Activated CD4-positive, CD25-positive, alpha-beta regulatory T cell treated with anti-CD3 and anti-CD28 coated beads, Interleukin-2, amount 50 U/mL, for 16 hours (primary cell): Measurements from ENCODE around the gene SARDH.

Source experiments
- DNase-seq: peaks from one replicate; pipeline ENCODE4 v3.0.0-alpha.2; 2020; ENCODE audit warnings: low read depth, low spot score

SARDH gene

DNA sequence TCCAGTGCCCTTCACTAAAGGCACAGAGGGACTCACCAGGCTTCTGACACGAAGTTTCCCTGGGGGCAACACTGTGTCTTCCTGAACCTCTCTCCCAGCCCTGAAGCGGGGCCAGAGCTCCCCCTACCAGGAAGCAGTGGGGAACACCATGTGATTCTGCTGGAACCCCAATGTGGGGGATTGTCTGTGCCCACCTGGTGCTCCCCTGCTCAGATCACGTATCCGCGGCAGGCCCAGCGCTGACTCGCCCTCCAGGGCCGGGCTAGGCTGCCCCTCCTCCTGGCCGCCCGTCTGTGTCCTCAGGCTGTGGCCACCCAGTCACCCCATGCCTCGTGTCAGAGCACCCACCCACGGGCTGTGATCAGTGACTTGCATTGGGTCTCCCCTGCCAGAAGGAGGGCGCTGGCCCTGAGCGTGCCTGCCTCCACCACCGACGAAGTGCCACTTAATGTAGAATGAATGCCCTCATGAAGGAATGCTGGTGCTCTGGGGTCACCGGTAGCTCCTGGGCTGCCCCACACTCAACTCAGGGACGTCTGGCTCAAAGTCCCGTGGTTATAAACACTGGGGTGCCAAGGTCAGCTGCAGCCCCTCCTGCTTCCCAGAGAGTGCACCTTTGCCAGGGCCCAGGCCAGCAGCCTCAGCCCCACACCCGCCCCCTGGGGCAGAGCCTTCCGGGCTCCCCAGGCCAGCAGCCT, 22.1 kb downstream of the SARDH start:
- DNase-seq = no peak

DNA sequence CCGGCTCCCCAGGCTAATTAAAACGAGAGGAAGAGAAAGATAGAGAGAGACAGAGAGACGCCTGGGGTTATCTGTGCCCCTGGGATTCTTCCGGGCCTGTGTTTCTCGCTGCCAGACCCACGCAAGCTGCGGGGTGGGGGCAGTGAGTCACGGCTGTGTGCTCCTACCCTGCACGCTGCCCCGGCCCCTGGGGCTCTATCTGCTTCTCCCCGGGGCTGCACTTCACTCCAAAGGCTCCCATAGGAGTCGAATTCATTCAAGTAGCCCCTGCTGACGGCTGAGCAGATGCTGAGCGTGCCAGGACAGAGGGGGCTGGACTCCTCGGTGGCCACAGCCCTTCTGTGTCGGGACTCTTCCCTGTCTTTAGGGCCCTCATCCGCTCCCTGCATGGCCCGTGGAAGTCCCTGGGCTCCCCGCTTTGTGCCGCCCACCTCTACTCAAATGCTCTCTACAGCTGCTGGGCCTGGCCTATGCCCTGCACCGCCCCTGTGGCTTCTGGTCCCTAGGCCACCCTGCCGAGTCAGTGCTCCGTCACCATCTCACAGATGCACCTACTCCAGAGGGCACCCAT, 22.8 kb downstream of the SARDH start:
- DNase-seq = no peak

DNA sequence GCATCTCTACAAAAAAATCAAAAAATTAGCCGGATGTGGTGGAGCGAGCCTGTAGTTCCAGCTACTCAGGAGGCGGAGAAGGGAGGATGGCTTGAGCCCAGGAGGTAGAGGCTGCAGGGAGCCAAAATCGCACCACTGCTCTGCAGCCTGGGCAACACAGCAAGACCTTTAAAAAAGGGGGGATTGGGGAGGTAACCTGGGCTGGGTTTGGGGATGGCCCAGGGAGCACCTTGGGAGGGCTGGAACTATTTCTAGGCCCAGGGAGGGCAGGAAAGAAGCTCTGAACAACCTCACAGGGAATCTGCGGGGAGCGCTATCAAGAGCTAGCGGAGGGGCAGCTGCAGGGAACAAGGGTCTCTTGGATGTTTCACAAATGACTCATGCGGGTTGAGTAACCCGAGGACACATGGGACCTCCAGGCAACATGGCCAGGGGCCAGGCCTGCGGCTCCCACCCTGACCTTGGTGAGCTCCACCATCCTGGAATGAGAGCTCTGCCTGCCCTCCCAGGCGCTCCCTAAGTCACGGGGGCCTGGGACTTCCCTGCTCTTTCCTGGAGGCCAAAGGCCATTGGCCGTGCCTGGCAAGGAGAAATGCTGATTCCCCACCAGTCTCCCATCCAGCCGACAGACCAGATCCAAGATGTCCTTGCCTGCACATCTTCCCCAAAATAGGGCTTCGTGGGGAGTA, 23.4 kb downstream of the SARDH start:
- DNase-seq = no peak

DNA sequence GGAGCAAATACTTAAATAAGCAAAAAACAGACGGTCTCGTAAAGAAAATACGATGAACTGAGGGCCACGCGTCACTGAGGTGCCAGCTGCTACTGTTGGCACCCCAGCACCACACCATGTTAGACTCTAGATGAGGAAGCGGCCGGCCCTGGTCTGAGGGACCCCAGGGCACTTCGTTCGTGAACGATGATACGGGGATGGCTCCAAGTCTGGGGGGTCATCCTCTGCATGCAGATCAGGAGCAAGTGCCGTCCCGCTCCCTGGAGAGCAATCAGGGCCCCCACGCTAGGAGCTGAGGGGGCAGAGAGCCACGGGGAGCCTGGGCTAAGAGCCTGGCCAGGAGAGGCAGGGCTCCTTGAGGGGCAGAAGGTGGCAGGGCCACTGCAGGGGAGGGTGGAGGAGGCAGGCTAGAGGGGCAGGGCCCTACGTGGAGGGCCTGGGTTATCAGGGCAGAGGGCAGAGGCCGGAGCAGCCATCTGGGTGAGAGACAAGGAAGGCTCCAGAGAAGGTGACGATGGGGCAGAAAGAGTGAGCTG, 24.1 kb downstream of the SARDH start:
- DNase-seq = no peak

DNA sequence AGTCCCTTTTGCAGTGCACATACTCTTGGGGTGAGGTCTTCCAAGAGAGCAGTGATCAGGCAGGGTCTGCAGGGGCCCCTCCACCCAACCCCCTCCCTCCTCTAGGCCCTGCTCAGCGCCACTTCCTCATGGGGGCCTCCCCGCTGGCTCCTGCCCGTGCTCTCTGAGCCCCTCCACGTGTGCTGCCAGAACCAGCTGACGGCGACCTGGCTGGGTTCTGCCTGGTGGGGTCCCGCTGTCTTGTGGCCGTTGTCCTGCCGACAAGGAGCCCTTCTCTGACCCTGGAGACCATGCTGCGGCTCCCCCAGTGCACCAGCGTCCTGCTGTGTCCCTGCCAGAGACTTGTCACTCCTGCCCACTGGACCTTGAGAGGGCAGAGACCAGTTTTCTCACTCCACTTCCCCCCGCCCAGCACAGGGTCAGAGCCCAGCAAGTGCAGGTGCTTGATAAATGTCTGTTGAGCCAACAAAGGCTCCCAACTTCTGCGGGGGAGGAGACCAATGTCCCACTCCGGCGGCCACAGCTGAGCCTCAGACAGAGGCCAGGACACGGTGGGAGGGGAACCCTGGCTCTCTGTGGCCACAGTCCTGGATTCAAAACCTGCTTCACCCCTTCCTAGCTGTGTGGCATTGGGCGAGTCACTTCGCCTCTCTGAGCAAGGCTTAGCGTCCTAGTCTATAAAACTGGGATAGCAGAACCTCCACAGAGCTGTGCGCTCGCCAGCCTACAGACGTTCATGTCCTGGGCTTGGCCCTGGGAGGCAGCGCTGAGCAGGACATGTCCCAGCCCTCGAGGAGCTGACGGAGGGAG, 24.8 kb downstream of the SARDH start:
- DNase-seq = no peak

DNA sequence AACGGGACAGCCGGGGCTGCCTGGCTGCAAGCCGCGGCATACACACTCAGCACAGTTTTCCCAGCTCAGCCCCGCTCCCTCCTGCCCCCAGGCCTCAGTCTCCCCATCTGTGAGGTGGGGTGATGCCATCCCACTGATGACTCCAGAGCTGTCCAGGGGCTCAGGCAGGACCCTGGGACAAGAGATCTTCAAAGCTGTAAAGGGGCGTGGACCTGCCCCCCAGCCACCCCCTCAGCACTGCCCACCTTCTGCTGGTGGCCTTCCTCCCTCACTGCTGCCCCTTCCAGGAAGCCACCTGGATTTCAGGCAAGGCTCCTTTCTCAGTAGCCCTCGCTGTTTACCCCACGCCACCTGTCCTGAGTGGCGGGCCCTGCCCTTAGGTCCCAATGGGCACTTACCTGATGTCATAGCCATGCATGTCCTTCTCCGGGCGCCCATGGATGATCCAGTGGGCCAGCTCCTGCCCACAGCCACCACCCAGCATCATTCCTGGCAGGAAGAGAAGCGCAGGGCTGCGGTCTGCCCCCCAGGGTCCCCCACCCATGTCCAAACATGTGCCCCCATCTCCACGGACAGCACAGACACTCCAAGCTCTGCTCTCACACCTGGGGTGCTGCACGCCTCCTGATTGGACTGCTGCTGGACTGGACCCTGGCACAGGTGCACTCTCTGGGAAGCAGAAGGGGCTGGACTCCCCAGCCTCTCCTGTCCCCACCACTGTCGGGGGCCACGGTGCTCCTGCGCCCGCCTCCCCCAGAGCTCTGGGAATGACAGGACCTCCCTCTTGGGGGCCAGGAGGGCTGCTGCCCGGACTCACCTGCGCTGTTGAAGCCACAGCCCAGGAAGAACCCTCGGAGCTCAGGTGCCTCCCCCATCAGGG, 25.7 kb downstream of the SARDH start:
- no peak for DNase-seq

DNA sequence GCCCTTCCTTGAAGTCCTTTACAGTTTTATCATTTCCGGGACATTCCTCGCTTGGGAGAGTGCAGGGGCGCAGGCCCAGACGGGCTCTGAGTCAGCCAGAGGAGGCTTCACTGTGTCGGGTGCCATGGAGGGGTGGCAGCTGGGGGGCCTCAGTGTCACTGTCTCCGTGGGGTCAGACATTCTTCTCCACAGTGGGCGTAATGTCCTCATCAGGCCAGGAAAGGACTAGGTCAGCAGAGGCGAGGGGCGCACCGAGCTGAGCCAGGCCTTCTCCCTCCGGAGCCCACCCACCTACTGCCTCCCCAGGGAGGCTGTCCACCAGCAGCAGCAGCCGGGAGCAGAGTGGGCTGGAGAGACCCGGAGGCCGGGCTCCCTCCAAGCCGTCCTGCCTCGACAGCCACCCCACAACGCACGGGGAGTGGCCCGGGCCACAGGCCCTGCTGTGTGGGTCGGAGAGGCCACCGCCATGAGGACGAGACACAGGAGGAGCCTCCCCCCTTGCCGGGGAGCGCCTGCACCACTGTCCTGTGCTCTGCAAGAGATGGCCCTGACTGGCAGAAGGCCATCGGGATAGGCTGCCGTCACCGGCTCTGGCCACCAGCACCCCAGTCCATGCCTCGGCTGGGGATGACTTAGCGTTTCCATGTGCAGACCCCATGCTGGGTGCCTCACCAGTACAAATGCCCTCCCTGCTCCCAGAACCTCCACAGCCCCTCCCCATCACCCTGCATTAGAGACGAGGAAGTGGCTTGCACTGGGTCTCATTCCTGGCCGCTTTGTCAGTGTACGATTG, 26.5 kb downstream of the SARDH start:
- no peak for DNase-seq

DNA sequence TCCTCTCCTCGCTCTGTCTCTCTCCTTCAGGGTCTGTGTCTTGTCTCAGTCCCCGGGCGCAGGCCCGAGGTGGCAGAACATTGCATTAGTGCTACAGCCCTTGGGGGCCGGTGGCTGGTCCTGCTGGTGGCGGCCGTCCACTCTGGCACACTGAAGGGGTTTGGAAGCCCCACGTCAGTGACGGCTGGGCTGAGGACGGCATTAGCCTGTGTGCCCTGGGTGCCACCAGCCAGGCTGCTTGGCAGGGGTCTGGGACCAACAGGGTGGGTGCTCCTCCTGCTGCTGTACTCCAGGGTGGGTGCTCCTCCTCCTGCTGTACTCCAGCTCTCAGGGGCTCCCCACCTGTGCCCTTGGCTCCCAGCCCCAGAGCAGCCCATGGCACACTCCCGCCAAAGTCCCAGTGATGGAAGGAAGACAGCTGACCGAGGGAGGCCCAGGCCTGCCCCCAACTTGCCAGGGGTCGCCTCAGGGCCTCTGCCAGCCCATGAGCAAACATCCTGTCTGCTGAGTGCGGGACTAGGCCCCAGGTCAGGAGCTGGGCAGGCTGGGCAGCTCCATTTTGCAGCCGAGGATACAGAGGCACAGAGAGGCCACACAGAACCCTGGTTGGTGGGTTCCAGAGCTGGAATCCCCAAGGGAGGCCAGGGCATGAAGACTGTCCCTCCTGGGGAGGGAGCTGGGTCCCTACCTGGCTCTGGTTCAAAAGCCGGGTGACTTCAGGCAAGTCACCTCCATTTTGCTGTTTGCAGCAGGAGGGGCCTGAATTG, 27.3 kb downstream of the SARDH start:
- DNase-seq = no peak

DNA sequence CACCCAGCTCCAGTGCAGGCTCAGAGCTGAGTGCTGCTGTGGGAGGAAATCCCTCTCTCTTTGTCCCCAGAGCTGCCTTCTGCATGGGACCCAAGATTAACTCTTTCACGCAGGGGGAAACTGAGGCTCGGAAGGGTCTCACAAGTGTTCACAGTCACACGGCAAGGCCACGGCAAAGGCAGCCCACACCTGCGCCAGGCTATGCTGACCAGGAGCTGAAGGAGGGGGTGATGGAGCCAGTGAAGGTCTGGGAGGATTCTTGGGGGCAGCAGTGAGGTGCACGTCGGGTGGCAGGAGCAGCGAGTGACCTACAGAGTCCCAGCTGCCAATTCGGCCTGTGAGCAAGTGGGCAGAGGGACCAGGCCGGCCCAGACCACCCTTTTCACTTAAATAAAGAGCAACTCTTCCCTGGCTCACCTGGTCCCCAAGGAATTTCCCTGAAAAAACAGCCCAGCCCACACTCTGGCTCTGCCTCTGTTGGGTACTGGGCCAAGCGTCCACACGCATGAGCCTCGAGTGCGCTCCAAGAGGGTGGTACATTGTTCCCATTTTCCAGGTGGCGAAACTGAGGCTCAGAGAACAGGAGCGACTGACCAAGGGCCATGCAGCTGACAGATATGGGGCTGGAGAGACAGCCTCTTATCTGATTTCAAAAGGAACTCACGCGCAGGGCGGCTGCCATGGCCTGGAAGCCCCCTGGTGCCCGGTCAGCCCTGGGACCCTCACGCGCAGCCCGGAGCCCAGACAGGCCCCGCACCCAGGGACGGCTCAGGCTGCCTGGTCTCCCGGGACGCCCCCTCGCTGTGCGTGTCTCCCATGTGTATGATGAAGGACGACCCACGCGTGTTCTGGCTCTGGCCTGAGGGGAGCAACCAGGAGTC, 28.2 kb downstream of the SARDH start:
- no peak for DNase-seq

DNA sequence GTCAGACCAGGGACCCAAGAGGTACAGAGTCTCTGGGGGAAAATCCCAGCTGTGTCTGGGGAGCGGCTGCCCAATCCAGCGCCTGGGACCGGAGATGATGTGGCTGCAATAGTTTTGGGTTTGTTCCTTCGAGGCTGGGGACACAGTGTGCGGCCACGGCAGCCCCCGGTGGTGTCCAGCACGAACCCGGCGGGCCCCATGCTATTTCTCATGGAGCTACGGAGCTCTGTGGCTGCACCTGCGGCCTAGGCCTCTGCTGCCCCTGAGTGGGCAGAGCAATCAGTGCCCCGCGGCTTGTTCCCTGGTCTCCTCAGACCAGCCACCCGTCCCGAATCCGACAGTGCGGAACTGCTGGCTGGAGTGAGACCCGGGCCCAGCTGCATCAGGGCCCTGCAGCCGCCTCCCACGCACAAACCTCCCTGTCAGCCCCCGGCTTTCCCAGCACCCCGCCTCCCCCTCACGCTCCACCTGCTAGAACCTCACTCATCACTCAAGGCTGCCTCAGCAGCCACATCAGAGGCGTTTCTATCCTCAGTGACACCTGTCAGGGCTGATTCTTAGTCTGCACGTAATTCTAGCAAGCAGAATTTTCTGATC, 29.0 kb downstream of the SARDH start:
- DNase-seq = no peak

DNA sequence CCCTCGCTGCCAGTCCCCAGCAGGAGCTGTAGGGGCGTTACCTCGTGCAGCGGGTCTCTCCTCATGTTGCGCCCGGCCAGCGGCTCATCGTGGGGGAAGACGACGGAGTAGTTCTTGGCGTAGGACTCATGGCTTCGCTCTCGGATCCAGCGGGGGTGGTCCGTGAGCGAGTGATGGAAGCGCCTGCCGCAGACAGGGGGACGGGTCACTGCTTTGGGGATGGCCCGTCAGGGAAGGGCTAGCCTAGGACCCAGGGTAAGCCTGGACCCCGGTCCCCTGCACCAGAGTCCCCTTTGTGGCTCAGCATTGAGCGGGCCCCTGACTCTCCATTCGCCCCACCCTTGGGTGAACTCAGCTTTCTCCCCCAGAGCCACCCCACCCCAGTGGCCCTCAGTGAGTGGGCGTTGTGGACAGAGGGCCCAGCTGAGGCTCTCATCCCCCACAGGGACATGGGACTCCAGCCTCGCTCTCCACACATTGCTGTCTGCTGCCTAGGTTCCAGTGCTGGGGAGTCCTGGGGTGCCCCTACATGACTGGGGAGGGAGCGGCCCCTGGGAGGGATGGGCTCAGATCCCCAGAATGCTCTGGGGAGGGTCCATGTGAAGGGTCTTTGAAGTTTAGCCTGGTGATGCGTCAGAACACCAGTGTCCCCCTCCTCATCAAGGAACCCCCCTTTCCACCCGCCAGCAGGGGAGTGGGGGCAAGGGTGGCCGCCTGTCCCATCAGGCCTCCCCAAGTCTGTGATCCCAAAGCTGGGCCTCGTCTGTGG, 29.7 kb downstream of the SARDH start:
- DNase-seq = no peak

DNA sequence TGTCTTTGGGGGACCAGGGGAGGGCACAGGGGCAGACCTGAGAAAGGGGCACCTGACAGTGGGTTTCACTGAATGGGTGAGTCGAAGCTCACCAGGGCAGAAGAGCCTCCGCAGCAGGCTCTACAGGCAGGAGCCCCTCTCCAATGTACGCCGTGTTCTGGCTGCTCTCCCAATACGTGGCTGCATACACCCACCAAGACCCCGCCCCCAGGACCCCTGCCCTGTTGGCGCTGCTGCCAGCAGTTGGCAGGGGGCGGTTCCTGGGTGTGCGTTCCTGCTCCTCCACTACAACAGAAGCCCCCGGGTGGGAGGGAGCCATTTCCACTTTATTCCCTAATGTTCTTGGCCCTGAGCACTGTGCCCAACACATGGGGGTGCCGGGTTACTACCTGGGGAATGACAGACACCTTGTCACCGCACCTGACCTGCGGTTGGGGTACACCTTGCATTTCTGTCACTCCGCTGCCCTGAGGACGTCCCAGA, 30.3 kb downstream of the SARDH start:
- DNase-seq = no peak

DNA sequence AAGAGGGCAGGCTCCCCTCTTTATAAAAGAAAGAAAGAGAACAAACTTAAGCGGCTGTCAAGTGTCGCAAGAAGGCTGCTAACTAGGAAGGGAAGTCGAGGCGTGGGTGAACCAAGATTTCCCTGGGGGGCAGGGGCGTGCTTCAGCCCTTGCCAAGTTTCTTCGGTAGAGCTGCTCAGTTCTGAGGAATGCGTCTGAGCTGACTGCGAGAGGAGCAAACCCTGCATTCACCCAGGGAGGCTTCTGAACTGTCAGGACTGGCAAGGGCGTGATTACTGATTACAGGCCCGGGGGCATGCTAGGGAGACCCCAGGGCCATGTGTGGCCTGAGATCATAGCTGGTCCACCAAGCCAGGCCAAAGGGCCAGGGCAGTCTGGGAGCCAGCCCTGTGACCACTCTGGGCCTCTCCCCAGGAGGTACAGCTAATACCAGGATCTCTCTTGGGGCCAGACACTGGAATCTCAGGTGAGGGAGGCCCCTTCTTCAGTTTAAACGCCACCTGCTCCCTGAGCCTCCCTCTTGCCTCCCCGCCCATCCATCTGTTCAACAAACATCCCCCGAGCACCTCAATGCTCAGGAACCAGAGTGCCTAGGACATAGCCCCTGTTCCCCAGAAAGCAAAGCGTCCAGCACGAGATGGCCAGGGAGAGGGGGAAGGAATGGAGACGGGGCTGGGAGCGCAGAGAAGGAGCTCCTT, 30.9 kb downstream of the SARDH start:
- DNase-seq = no peak

DNA sequence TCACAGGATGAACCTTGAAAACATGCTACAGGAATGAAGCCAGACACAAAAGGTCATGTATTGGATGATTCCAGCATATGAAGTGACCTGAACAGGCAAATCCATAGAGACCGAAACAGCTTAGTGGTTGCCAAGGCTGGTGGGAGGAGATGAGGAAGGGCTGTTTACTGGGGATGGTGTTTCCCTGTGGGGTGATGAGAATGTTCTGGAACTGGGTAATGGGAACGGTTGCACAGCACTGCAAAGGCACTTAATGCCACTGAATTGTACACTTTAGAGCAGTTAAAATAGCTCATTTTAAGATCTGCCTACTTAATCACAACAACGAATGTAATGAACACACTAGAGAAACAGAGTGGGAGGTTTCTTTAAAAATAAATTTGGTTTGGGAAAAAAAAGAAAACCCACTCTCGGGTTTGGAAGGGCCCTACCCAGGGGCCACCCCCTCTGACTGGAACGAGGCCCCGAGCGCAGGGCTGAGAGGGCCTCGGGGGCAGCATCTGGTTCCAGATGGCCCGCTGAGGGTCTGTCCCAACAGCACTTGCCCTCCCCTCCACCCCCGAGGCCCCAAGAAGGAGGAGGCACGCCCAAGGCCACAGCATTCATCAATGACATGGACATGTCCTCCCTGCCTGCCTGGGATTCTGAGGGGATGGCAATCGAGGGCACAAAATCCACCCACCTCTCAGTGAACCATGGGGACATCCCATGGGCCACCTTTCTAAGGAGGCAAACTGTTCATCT, 31.7 kb downstream of the SARDH start:
- no peak for DNase-seq

DNA sequence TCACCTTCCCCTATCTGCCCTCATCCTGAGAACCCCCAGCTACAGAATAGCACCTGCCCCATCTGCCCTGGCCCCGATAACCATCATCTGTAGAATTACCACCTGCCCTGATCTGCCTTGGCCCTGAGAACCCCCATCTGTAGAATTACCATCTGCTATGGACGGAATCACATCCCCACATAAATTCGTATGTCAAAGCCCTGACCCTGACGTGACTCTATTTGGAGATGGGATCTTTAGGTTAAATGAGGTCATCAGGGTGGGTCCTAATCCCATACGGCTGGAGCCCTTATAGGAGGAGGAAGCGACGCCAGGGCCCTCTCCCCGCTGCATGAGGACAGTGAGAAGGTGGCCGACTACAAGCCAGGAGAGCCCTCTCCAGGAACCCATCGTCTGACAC, 32.6 kb downstream of the SARDH start:
- DNase-seq = no peak

DNA sequence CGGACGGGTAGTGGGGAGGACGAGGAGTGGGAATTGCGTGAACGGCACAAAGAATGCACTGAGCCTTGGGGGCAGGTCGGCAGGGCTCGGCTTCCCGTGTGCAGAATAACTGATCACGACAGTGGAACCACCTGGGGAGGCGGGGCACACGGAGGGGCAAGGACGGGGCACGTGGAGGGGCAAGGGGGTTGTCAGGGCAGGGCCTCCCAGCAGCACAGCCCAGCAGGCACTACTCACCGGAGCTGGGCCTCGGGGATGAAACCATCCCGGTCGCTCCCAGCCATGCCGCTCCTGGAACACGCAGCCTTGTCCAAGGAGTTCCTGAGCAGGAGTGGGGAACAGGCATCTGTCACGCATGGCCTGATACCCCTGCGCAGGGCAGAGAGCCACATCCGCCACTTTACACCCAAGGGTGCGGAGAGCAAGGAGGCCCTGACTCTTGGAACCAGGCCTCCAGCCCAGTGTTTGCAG, 33.4 kb downstream of the SARDH start:
- no peak for DNase-seq
